Mesodermal cell (in vitro differentiated cells): ENCODE results near the gene CCDC116.
"Not testable (repeated sequence)": the region's sequence is repeated elsewhere in the genome, so short reads cannot be mapped to it uniquely, and the experiment has no call there.

Source experiments
- H3K27ac ChIP-seq: 2 replicates; pipeline ENCODE4 v1.7.0; 2013; ENCODE audit warnings: mild to moderate bottlenecking, low read depth, low read length, moderate library complexity; ENCODE audit not compliant: severe bottlenecking
- H3K36me3 ChIP-seq: 2 replicates; pipeline ENCODE4 v1.7.1; 2013; ENCODE audit warnings: mild to moderate bottlenecking, low read length, moderate library complexity; ENCODE audit not compliant: control insufficient read depth, insufficient read depth
- H3K4me1 ChIP-seq: one replicate; pipeline ENCODE4 v1.7.1; 2013; ENCODE audit warnings: mild to moderate bottlenecking, low read length; ENCODE audit not compliant: insufficient read depth, control insufficient read depth, poor library complexity, severe bottlenecking
- H3K4me3 ChIP-seq: 2 replicates; pipeline ENCODE4 v1.7.0; 2013; ENCODE audit warnings: low read length, control low read depth, mild to moderate bottlenecking; ENCODE audit not compliant: insufficient read depth, poor library complexity, severe bottlenecking; ENCODE audit errors: extremely low read depth
- H3K9me3 ChIP-seq: 2 replicates; pipeline ENCODE4 v1.7.1; 2013; ENCODE audit warnings: mild to moderate bottlenecking, low read length, moderate library complexity; ENCODE audit not compliant: control insufficient read depth
- WGBS, 2 experiments: methylation state at CpG; one replicate each; pipeline ENCODE4 v1.1.5; 2013; ENCODE audit warnings: missing lambda C conversion rate in 2 of 2; ENCODE audit not compliant: insufficient coverage in 2 of 2; 5-methylcytosine and 5-hydroxymethylcytosine counted together

Gene CCDC116

GRCh38 chr22:21609556-21610157 is 22.9 kb upstream of the CCDC116 start:
- H3K4me1 ChIP-seq, H3K27ac ChIP-seq, H3K9me3 ChIP-seq, H3K4me3 ChIP-seq: not testable (repeated sequence)
- peaks cover 85% of the 10 kb centered on the region for H3K36me3 ChIP-seq
- 92% methylated on average over 5 to 6 of the region's 11 CpGs for WGBS, 2 experiments

- Histone ChIP-seq H3K36me3 (peaks cover 88% of the 10 kb centered on the region), H3K4me3 (no peak overlapping the region), H3K4me1 (no peaks in the 10 kb centered on the region), H3K27ac (no peak overlapping the region), H3K9me3 (no peaks in the 10 kb centered on the region)
- 100% methylated on average over 1 to 2 of the region's 4 CpGs for WGBS, 2 experiments
These were observed 21.2 kb upstream of the CCDC116 start for GRCh38 chr22:21611210-21611977.

- H3K4me3 ChIP-seq = no peak overlapping the region
- WGBS, 2 experiments = 90 to 94% methylated on average over 4 to 7 of the region's 7 CpGs
- H3K4me1 ChIP-seq = no peaks in the 10 kb centered on the region
- no peak overlapping the region for H3K27ac ChIP-seq
- peaks cover 86% of the 10 kb centered on the region for H3K36me3 ChIP-seq
- H3K9me3 ChIP-seq = no peaks in the 10 kb centered on the region
These were observed 19.7 kb upstream of the CCDC116 start for GRCh38 chr22:21612858-21613257.

GRCh38 chr22:21613553-21614233 is 18.9 kb upstream of the CCDC116 start:
- no peak overlapping the region for H3K27ac ChIP-seq
- H3K4me1 ChIP-seq = no peaks in the 10 kb centered on the region
- H3K36me3 ChIP-seq = peaks cover 87% of the 10 kb centered on the region
- WGBS, 2 experiments = 89 to 100% methylated on average over 3 of the region's 4 CpGs
- no peak overlapping the region for H3K4me3 ChIP-seq
- H3K9me3 ChIP-seq = no peaks in the 10 kb centered on the region

- no peaks in the 10 kb centered on the region for H3K4me1 ChIP-seq
- WGBS, 2 experiments = 90 to 91% methylated on average over 4 of the region's 4 CpGs
- H3K9me3 ChIP-seq = no peaks in the 10 kb centered on the region
- H3K27ac ChIP-seq = no peak overlapping the region
- no peak overlapping the region for H3K4me3 ChIP-seq
- peaks cover 84% of the 10 kb centered on the region for H3K36me3 ChIP-seq
These were observed 16.8 kb upstream of the CCDC116 start for GRCh38 chr22:21615731-21616130.

- H3K9me3 ChIP-seq, H3K4me1 ChIP-seq, H3K27ac ChIP-seq, H3K4me3 ChIP-seq: not testable (repeated sequence)
- H3K36me3 ChIP-seq = peaks cover 73% of the 10 kb centered on the region
- 100% methylated on average over 1 to 2 of the region's 6 CpGs for WGBS, 2 experiments
These were observed 15.2 kb upstream of the CCDC116 start for GRCh38 chr22:21617337-21617736.

GRCh38 chr22:21621025-21621424 is 11.5 kb upstream of the CCDC116 start:
- WGBS, 2 experiments = 100% methylated on average over 1 of the region's 3 CpGs
- Histone ChIP-seq H3K36me3 (peaks cover 57% of the 10 kb centered on the region), H3K9me3 (no peaks in the 10 kb centered on the region), H3K4me1 (no peaks in the 10 kb centered on the region), H3K27ac (peak overlapping the region; percentile 16), H3K4me3 (no peak overlapping the region)

- Histone ChIP-seq H3K36me3 (peaks cover 54% of the 10 kb centered on the region), H3K27ac (no peak overlapping the region), H3K4me3 (no peak overlapping the region), H3K4me1 (no peaks in the 10 kb centered on the region), H3K9me3 (no peaks in the 10 kb centered on the region)
- WGBS, 2 experiments = 90 to 94% methylated on average over 10 to 13 of the region's 17 CpGs
These were observed 10.3 kb upstream of the CCDC116 start for GRCh38 chr22:21622011-21622918.

GRCh38 chr22:21622919-21623647 is 9.5 kb upstream of the CCDC116 start:
- WGBS, 2 experiments = 97% methylated on average over 12 to 20 of the region's 23 CpGs
- no peaks in the 10 kb centered on the region for H3K9me3 ChIP-seq
- H3K4me3 ChIP-seq = no peak overlapping the region
- H3K36me3 ChIP-seq = peaks cover 54% of the 10 kb centered on the region
- no peaks in the 10 kb centered on the region for H3K4me1 ChIP-seq
- H3K27ac ChIP-seq = peak overlapping the region; percentile 2

GRCh38 chr22:21623648-21623970 is 9.0 kb upstream of the CCDC116 start:
- H3K4me3 ChIP-seq = no peak overlapping the region
- peaks cover 54% of the 10 kb centered on the region for H3K36me3 ChIP-seq
- no peaks in the 10 kb centered on the region for H3K9me3 ChIP-seq
- H3K27ac ChIP-seq = peak overlapping the region; percentile 2
- 94 to 97% methylated on average over 5 to 7 of the region's 7 CpGs for whole genome bisulfite sequencing, 2 experiments
- H3K4me1 ChIP-seq = no peaks in the 10 kb centered on the region
